VCaP (cell line): ENCODE results near the gene TBX3.
A peak's percentile ranks its signal among the peaks of the same experiment; 100 is the strongest.

Source experiments
- H3K27ac ChIP-seq: fragments of 450-650 bp; 2 replicates; pipeline ENCODE4 v1.5.1; 2017
- TF ChIP-seq, protein P1 (sequence below): fragments of 450-650 bp; conservative IDR thresholded peaks from 2 replicates; pipeline ENCODE4 v1.5.1; 2017; ENCODE audit warnings: mild to moderate bottlenecking, moderate library complexity

TBX3 gene

DNA sequence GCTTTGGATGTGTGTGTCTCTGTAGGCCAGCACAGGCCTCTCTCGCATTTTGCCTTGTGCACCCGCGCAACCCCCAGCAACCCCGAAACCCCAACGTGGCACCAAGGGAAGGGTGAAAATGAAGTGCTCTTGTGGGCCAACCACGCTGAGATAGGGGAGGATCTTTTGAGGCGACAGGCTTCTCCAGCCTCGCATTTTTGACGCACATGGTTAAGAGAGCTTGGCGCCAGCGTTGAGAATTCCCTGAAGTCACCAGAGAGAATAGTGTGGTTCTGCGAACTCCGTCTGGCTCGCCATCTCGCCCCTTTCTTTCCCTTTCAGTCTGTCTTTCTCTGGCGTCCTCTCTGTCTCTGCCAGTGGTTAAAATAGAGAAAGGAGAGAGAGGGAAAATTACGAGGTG is 1.9 kb upstream of the TBX3 start:
- H3K27ac ChIP-seq, result no peak overlapping the region
- TF ChIP-seq, protein P1, sequence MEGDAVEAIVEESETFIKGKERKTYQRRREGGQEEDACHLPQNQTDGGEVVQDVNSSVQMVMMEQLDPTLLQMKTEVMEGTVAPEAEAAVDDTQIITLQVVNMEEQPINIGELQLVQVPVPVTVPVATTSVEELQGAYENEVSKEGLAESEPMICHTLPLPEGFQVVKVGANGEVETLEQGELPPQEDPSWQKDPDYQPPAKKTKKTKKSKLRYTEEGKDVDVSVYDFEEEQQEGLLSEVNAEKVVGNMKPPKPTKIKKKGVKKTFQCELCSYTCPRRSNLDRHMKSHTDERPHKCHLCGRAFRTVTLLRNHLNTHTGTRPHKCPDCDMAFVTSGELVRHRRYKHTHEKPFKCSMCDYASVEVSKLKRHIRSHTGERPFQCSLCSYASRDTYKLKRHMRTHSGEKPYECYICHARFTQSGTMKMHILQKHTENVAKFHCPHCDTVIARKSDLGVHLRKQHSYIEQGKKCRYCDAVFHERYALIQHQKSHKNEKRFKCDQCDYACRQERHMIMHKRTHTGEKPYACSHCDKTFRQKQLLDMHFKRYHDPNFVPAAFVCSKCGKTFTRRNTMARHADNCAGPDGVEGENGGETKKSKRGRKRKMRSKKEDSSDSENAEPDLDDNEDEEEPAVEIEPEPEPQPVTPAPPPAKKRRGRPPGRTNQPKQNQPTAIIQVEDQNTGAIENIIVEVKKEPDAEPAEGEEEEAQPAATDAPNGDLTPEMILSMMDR, result no peak

DNA sequence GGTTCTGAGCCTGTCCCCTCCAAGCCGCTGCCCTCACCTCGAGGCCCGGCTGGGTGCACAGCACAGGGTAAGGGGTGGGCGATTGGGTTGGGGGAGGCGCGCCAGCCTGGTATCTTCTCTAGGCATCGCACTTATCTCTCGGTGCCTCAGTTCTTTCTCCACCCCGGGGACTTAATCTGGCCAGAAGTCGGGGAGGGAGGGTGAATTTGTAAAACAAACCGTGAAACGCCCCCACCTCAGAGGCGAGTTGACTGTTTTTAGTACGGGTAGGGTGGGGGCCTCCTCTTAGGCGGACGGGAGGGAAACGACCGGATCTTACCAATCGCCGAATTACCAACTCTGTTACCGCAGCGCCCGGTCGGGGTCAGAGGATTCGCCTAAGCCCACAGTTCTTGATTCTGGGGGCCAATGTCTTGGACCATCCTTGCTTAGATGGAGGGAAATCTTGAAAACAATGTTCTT is 1.4 kb upstream of the TBX3 start:
- H3K27ac ChIP-seq, result peak overlapping the region; percentile 97
- TF ChIP-seq, protein P1, result no peak

DNA sequence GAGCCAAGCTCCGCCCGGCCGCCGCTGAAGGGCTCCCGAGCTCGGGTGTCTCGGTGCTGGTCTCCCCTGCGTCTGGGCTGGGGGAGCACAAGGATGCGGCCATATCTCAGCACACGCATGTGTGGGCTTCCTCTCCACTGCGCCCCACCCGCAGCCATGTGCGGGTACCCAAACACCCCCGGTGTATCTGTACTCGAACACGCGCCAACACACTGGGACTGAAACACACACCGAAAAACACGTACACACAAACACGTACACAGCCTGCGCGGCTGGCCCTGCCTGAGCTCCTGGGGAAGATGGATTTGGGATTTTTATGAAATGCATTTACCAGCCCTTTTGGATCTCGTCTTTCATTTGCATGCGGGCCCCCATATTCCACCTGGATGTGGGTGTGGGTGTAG is 897 bp upstream of the TBX3 start:
- TF ChIP-seq, protein P1, result no peak
- peak overlapping the region; percentile 97 for H3K27ac ChIP-seq

DNA sequence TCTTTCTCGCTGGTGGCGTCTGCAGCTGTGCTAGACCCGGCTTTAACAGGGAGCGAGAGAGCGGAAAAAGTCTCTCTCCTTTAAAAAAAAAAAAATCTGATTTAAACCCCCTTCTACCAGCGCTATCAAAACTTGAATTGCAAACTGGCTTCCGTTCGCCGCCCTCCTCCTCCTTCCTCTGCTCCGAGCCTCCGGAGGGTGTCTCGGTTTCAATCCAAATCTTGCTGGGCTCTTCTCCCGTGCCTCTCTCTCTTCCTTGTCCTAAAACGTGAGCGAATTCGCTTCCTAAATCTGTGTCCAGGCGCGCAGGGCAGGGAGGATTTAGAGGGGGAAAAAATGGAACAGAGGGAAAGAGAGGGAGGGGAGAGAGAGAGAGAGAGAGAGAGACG is 272 bp downstream of the TBX3 start:
- TF ChIP-seq, protein P1, result no peak
- peak overlapping the region; percentile 97 for H3K27ac ChIP-seq

DNA sequence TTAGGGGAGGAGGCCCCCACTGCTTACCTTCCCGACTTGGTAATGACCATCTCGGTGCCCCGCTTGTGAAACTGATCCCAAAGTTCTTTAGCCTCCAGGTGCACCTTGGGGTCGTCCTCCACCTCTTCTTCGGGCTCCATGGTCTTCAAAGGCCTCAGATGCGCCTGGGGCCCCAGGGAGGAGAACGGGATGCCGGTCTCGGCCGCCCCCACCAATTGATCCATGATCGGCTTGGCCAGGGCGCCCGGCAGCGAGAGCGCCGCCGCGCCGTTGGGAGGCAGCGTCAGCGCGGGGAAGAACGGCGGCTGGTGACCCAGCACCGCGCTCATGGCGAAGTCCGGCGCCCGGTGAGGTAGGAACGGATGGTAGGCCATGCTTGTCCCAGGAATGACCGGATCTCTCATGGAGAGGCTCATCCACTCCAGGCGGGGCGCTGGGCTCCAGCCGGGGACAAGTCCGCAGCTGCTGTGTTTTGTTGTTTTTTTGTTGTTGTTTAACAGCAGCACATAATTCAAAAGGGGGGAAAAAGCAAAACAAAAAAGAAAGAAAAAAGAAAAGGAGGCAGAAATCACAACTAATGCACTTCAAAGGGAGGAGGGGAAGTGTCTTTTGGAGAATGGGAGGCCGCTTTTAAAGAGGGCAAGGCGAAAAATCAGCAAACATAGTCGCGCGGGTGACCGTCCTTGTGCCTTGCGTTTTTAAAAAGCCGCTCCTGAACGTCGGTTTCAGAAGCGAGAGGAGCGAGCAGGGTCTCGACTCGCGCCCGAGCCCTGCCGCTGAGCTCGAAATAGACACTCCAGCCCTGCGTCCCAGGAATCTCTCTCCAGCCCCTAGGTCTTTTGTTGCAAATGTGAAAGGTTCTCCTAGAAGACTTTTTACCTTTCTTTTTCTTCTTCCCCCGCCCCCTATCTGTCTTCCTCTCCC is 928 bp downstream of the TBX3 start:
- TF ChIP-seq, protein P1, result no peak
- H3K27ac ChIP-seq, result peak overlapping the region; percentile 97

DNA sequence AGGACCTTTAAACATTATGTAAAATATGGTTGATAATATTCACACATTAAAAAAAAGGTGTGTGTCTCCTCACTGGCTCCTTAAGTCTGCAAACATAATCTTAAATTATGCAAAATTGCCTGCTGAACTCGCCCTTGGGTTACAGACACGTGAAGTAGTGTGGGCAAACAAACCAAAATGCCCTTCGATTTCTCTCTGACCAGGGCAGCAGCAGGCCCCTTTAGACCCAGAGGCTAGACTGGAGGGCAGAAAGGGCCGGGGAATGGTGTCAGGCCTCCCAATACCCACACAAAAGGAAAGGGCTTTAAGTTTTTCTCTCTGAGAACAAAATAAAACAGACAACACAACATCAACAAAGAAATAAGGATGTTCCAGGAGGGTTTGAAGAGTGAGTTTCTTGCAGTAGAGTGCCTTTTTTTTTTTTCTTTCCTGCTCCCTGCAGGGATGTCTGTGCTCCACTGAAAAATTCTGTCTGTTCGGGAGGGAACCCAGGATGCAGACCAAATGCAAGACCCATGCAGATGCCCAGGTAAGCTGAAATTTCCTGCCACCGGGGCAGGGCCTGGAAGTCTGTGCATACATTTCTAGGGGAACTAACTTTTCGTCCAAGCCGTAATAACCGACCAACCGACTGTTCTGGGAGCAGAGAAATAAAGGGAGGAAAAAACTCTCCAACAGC is 1.7 kb downstream of the TBX3 start:
- H3K27ac ChIP-seq, result peak overlapping the region; percentile 97
- TF ChIP-seq, protein P1, result no peak

DNA sequence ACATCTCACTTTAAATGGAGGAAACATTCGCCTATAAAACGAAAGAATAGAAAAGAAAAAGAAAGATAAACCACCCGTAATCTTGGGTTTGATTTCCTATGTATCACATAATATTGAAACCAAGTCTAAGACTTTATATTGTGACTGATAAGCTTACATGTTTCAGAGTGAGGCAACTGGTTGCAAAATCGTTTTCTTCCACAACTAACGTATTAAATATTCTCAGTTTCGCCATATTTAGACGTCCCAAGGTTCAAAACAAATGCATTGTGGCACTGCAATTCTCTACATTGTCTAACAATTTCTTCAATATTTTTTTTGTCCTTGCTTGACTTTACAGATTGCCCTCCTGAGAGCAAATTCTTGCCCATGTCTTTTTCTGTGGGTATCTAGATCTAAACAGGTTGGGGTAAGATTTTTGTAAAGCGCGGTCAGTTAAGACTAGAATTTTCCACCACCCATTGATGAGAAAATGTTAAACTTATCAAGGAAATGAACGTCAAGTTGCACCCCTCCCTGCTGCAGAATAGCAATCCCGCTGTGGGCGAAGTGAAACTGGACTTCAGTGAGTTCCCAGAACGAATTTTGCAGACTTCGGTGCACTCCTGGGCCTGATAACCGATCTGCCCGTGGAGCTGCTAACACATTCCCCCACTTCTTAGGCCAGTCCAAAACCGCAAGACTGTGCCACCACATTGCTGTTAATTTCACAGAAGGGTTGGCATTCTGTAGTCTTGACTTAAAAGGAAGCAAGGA is 2.7 kb downstream of the TBX3 start:
- H3K27ac ChIP-seq, result peak overlapping the region; percentile 97
- TF ChIP-seq, protein P1, result no peak
